Measurements from ENCODE around the gene ZBTB4. TPM values are rescaled to one million over a fixed set of nuclear protein-coding genes. Genes with fewer than 3 reads are reported as not detected.

Gene ZBTB4
- total RNA-seq, 1 donor: 36.2 TPM

- H2AFZ ChIP-seq (ENCODE audit: low read length): no peak overlapping the region
- H3K4me3 ChIP-seq (ENCODE audit: insufficient read depth, low read length): no peak overlapping the region
- H3K79me2 ChIP-seq (ENCODE audit: insufficient read depth, low read length): peaks cover 57% of the 10 kb centered on the region
- peaks cover 40% of the 10 kb centered on the region for H4K20me1 ChIP-seq (ENCODE audit: insufficient read depth, low read length)
- no peaks in the 10 kb centered on the region for H3K27me3 ChIP-seq (ENCODE audit: insufficient read depth, low read length)
- no peak for DNase-seq (ENCODE audit: insufficient read length, low spot score, missing footprints)
- TF ChIP-seq, protein P1, sequence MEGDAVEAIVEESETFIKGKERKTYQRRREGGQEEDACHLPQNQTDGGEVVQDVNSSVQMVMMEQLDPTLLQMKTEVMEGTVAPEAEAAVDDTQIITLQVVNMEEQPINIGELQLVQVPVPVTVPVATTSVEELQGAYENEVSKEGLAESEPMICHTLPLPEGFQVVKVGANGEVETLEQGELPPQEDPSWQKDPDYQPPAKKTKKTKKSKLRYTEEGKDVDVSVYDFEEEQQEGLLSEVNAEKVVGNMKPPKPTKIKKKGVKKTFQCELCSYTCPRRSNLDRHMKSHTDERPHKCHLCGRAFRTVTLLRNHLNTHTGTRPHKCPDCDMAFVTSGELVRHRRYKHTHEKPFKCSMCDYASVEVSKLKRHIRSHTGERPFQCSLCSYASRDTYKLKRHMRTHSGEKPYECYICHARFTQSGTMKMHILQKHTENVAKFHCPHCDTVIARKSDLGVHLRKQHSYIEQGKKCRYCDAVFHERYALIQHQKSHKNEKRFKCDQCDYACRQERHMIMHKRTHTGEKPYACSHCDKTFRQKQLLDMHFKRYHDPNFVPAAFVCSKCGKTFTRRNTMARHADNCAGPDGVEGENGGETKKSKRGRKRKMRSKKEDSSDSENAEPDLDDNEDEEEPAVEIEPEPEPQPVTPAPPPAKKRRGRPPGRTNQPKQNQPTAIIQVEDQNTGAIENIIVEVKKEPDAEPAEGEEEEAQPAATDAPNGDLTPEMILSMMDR (IDR thresholded peaks at IDR 0.05; ENCODE audit: extremely low read depth, low read depth, low read length): no peak
- H3K4me1 ChIP-seq (ENCODE audit: insufficient read depth, low read length): peaks cover 10% of the 10 kb centered on the region
- peaks cover 30% of the 10 kb centered on the region for H3K36me3 ChIP-seq (ENCODE audit: insufficient read depth, low read length)
- no peak overlapping the region for H3K4me2 ChIP-seq (ENCODE audit: insufficient read depth, low read length)
- H3K27ac ChIP-seq (ENCODE audit: low read depth, low read length): peak overlapping the region; percentile 48
- no peaks in the 10 kb centered on the region for H3K9me3 ChIP-seq (ENCODE audit: low read depth, low read length)
Observed at GRCh38 chr17:7466318-7466638, 13.2 kb downstream of the ZBTB4 start.

GRCh38 chr17:7465597-7466275, 13.7 kb downstream of the ZBTB4 start:
- no peak overlapping the region for H2AFZ ChIP-seq (ENCODE audit: low read length)
- H4K20me1 ChIP-seq (ENCODE audit: insufficient read depth, low read length): peaks cover 35% of the 10 kb centered on the region
- TF ChIP-seq, protein P1 (IDR thresholded peaks at IDR 0.05; ENCODE audit: extremely low read depth, low read depth, low read length): no peak
- H3K79me2 ChIP-seq (ENCODE audit: insufficient read depth, low read length): peaks cover 52% of the 10 kb centered on the region
- no peaks in the 10 kb centered on the region for H3K9me3 ChIP-seq (ENCODE audit: low read depth, low read length)
- H3K27me3 ChIP-seq (ENCODE audit: insufficient read depth, low read length): no peaks in the 10 kb centered on the region
- DNase-seq (ENCODE audit: insufficient read length, low spot score, missing footprints): peak; percentile 45
- peaks cover 10% of the 10 kb centered on the region for H3K4me1 ChIP-seq (ENCODE audit: insufficient read depth, low read length)
- no peak overlapping the region for H3K4me2 ChIP-seq (ENCODE audit: insufficient read depth, low read length)
- H3K4me3 ChIP-seq (ENCODE audit: insufficient read depth, low read length): no peak overlapping the region
- H3K27ac ChIP-seq (ENCODE audit: low read depth, low read length): no peak overlapping the region
- H3K36me3 ChIP-seq (ENCODE audit: insufficient read depth, low read length): peaks cover 30% of the 10 kb centered on the region

DNA sequence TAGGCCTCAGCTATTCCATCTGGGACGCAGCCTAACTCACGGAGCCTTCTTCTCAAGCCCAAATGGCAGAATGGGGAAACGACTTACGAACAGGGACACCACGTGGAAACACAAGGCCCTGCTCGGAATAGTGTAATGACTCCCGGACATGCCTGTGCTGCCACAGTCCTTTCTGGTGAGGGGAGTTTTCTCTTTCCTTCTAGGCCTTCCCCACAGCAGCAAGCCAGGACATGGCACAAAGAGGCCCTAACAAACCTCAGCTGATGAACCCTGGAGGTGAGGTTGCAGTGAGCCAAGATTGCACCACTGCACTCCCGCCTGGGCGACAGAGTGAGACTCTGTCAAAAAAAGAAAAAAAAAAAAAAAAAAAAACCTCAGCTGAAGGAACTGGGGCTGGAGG, 15.3 kb downstream of the ZBTB4 start:
- TF ChIP-seq, protein P1 (IDR thresholded peaks at IDR 0.05; ENCODE audit: extremely low read depth, low read depth, low read length): no peak
- H3K79me2 ChIP-seq (ENCODE audit: insufficient read depth, low read length): peaks cover 41% of the 10 kb centered on the region
- no peaks in the 10 kb centered on the region for H3K27me3 ChIP-seq (ENCODE audit: insufficient read depth, low read length)
- no peak for DNase-seq (ENCODE audit: insufficient read length, low spot score, missing footprints)
- H3K4me2 ChIP-seq (ENCODE audit: insufficient read depth, low read length): no peak overlapping the region
- H3K36me3 ChIP-seq (ENCODE audit: insufficient read depth, low read length): peaks cover 30% of the 10 kb centered on the region
- H4K20me1 ChIP-seq (ENCODE audit: insufficient read depth, low read length): peaks cover 35% of the 10 kb centered on the region
- H3K27ac ChIP-seq (ENCODE audit: low read depth, low read length): no peak overlapping the region
- H3K4me3 ChIP-seq (ENCODE audit: insufficient read depth, low read length): no peak overlapping the region
- peaks cover 10% of the 10 kb centered on the region for H3K4me1 ChIP-seq (ENCODE audit: insufficient read depth, low read length)
- H2AFZ ChIP-seq (ENCODE audit: low read length): no peak overlapping the region
- H3K9me3 ChIP-seq (ENCODE audit: low read depth, low read length): no peaks in the 10 kb centered on the region

- no peak overlapping the region for H3K27ac ChIP-seq (ENCODE audit: low read depth, low read length)
- no peaks in the 10 kb centered on the region for H3K9me3 ChIP-seq (ENCODE audit: low read depth, low read length)
- H3K36me3 ChIP-seq (ENCODE audit: insufficient read depth, low read length): peaks cover 30% of the 10 kb centered on the region
- peaks cover 10% of the 10 kb centered on the region for H3K4me1 ChIP-seq (ENCODE audit: insufficient read depth, low read length)
- DNase-seq (ENCODE audit: insufficient read length, low spot score, missing footprints): peak; percentile 58
- H3K27me3 ChIP-seq (ENCODE audit: insufficient read depth, low read length): no peaks in the 10 kb centered on the region
- H2AFZ ChIP-seq (ENCODE audit: low read length): no peak overlapping the region
- no peak overlapping the region for H3K4me2 ChIP-seq (ENCODE audit: insufficient read depth, low read length)
- TF ChIP-seq, protein P1 (IDR thresholded peaks at IDR 0.05; ENCODE audit: extremely low read depth, low read depth, low read length): no peak
- peaks cover 34% of the 10 kb centered on the region for H3K79me2 ChIP-seq (ENCODE audit: insufficient read depth, low read length)
- peaks cover 28% of the 10 kb centered on the region for H4K20me1 ChIP-seq (ENCODE audit: insufficient read depth, low read length)
- H3K4me3 ChIP-seq (ENCODE audit: insufficient read depth, low read length): no peak overlapping the region
Observed at GRCh38 chr17:7463372-7463846, 16.0 kb downstream of the ZBTB4 start.
